ENCODE data around the gene FKBP14. TPM values are rescaled to one million over a fixed set of nuclear protein-coding genes. Genes with fewer than 3 reads are reported as not detected.

The FKBP14 gene
- total RNA-seq, 2 experiments from 2014 or later: 4.3 to 5.2 TPM

- H3K4me3 Mint-ChIP-seq: no peak overlapping the region
- H3K9me3 Mint-ChIP-seq: no peaks in the 10 kb centered on the region
- Histone ChIP-seq H3K4me1 (ENCODE audit: insufficient read depth, low read length) (no peaks in the 10 kb centered on the region), H3K9me3 (ENCODE audit: control insufficient read depth in 1 of 2, insufficient read depth in 1 of 2, low read length in 2 of 2) (no peaks in the 10 kb centered on the region), H3K4me3 (ENCODE audit: low read length) (no peak overlapping the region), H3K36me3 (ENCODE audit: insufficient read depth, low read length) (peaks cover 3% of the 10 kb centered on the region), H3K27me3 (ENCODE audit: control insufficient read depth in 1 of 2, insufficient read depth in 2 of 2, low read length in 2 of 2) (no peaks in the 10 kb centered on the region), H3K27ac (ENCODE audit: low read depth in 1 of 2, low read length in 2 of 2) (no peak overlapping the region)
- ChIA-PET POLR2A (no interaction called here), CTCF (interaction anchor here (1.1 kb wide), 1 partner anchor 8 kb away, joined by 3 read pairs; no protein-coding TSS in a partner anchor)
- intact Hi-C loops (cut with DNase I, micrococcal nuclease): no loop called here
- ATAC-seq (ENCODE audit: poor library complexity): no peak
- no peaks in the 10 kb centered on the region for H3K27me3 Mint-ChIP-seq
- TF ChIP-seq, protein P1, sequence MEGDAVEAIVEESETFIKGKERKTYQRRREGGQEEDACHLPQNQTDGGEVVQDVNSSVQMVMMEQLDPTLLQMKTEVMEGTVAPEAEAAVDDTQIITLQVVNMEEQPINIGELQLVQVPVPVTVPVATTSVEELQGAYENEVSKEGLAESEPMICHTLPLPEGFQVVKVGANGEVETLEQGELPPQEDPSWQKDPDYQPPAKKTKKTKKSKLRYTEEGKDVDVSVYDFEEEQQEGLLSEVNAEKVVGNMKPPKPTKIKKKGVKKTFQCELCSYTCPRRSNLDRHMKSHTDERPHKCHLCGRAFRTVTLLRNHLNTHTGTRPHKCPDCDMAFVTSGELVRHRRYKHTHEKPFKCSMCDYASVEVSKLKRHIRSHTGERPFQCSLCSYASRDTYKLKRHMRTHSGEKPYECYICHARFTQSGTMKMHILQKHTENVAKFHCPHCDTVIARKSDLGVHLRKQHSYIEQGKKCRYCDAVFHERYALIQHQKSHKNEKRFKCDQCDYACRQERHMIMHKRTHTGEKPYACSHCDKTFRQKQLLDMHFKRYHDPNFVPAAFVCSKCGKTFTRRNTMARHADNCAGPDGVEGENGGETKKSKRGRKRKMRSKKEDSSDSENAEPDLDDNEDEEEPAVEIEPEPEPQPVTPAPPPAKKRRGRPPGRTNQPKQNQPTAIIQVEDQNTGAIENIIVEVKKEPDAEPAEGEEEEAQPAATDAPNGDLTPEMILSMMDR (IDR thresholded peaks at IDR 0.05): no peak
- DNase-seq: no peak
- H3K36me3 Mint-ChIP-seq (ENCODE audit: low read depth): peaks cover 36% of the 10 kb centered on the region
- H3K4me1 Mint-ChIP-seq (ENCODE audit: low read depth): no peaks in the 10 kb centered on the region
- no peak overlapping the region for H3K27ac Mint-ChIP-seq
Observed at GRCh38 chr7:30070052-30070451, 43.5 kb upstream of the FKBP14 start.

DNA sequence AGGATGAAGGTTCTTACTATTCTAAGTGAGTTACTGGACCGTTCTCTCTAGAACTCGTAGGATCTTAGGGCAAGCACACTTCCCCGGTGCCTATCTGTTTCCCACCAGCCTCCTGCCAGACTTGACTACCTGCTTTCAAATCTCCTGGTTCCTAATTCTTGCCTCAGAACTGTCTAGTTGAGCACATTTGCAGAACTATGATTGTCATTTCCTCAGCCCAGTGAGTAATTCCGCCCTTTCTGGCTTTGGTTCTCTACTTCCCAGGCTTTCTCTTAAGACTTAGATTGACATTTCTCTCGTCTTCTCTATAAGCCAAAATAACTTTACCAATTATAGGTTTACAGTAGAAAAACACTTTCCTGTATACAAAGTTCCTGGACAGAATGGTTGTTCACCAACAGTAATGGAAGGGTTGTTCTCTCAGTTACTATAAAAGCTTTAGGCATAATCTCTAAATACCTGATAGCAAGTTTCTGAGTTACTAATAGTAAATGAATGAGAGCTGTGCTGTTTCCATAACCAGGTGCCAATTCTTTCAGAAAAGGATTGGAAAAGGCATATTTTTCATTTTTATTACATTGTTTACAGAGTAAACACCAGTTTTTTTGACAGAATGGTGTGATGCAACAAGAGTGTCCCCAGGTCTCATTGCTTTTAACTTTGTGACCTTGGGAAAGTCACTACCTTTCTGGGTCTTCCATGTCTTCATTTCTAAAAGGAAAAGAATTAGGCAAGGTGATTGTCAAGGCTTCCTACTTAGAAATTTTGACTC lies 42.8 kb upstream of the FKBP14 start:
- H3K27me3 Mint-ChIP-seq: no peaks in the 10 kb centered on the region
- intact Hi-C loops (cut with DNase I, micrococcal nuclease): loop anchor here in 1 of 2 experiments (10.0 kb wide), 2 partner anchors 314 to 496 kb away; no protein-coding TSS in a partner anchor
- H3K27ac Mint-ChIP-seq: no peak overlapping the region
- no peak overlapping the region for H3K4me3 Mint-ChIP-seq
- H3K4me1 Mint-ChIP-seq (ENCODE audit: low read depth): no peaks in the 10 kb centered on the region
- ChIA-PET POLR2A (no interaction called here), CTCF (interaction anchor here (1.1 kb wide), 1 partner anchor 7 kb away, joined by 3 read pairs; no protein-coding TSS in a partner anchor)
- no peaks in the 10 kb centered on the region for H3K27me3 ChIP-seq (ENCODE audit: control insufficient read depth in 1 of 2, insufficient read depth in 2 of 2, low read length in 2 of 2)
- no peak for DNase-seq
- no peaks in the 10 kb centered on the region for H3K9me3 ChIP-seq (ENCODE audit: control insufficient read depth in 1 of 2, insufficient read depth in 1 of 2, low read length in 2 of 2)
- no peak overlapping the region for H3K27ac ChIP-seq (ENCODE audit: low read depth in 1 of 2, low read length in 2 of 2)
- ATAC-seq (ENCODE audit: poor library complexity): no peak
- H3K4me3 ChIP-seq (ENCODE audit: low read length): no peak overlapping the region
- TF ChIP-seq, protein P1 (IDR thresholded peaks at IDR 0.05): no peak
- H3K4me1 ChIP-seq (ENCODE audit: insufficient read depth, low read length): no peaks in the 10 kb centered on the region
- H3K9me3 Mint-ChIP-seq: no peaks in the 10 kb centered on the region
- H3K36me3 Mint-ChIP-seq (ENCODE audit: low read depth): peaks cover 42% of the 10 kb centered on the region
- H3K36me3 ChIP-seq (ENCODE audit: insufficient read depth, low read length): peaks cover 3% of the 10 kb centered on the region

DNA sequence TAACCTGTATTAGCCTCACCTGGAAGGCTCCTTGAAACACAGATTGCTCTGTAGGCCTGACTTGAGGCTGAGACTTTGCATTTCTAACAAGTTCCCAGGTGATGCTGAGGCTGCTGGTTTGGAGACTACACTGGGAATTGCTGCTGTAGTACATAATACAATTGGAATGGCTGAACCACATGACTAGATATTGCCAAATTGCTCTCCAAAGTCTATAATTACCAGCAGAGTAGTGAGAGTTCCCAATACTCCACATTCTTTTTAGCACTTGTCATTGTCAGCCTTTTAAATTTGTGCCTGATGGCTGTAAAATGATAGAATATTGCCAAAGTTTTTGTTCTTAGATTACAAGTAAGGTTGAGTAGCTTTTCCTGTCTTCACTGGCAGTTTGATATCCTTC lies 41.6 kb upstream of the FKBP14 start:
- POLR2A ChIA-PET: no interaction called here

More for the DNA sequence above, 41.6 kb upstream of the FKBP14 start:
- Histone ChIP-seq H3K4me3 (ENCODE audit: low read length) (no peak overlapping the region), H3K9me3 (ENCODE audit: control insufficient read depth in 1 of 2, insufficient read depth in 1 of 2, low read length in 2 of 2) (no peaks in the 10 kb centered on the region), H3K27ac (ENCODE audit: low read depth in 1 of 2, low read length in 2 of 2) (no peak overlapping the region), H3K4me1 (ENCODE audit: insufficient read depth, low read length) (no peaks in the 10 kb centered on the region), H3K27me3 (ENCODE audit: control insufficient read depth in 1 of 2, insufficient read depth in 2 of 2, low read length in 2 of 2) (no peaks in the 10 kb centered on the region), H3K36me3 (ENCODE audit: insufficient read depth, low read length) (peaks cover 9% of the 10 kb centered on the region)
- CTCF ChIA-PET: no interaction called here
- Mint-ChIP-seq H3K9me3 (no peaks in the 10 kb centered on the region), H3K4me3 (no peak overlapping the region), H3K36me3 (ENCODE audit: low read depth) (peaks cover 51% of the 10 kb centered on the region), H3K27me3 (no peaks in the 10 kb centered on the region), H3K27ac (no peak overlapping the region), H3K4me1 (ENCODE audit: low read depth) (no peaks in the 10 kb centered on the region)
- TF ChIP-seq, protein P1 (IDR thresholded peaks at IDR 0.05): no peak
- ATAC-seq (ENCODE audit: poor library complexity): no peak
- intact Hi-C loops (cut with DNase I, micrococcal nuclease): loop anchor here in 1 of 2 experiments (10.0 kb wide), 2 partner anchors 313 to 497 kb away; no protein-coding TSS in a partner anchor
- DNase-seq: no peak

All from CD4-positive, alpha-beta T cell (primary cell).